ENCODE measurements around the gene PALMD. TPM values are rescaled to one million over a fixed set of nuclear protein-coding genes. Genes with fewer than 3 reads are reported as not detected.

The PALMD gene
- total RNA-seq, 5 donors from 2014 or later (not counting 1 experiment from before 2014, with no cell fraction given), result 0.15 TPM; not detected in 4

GRCh38 chr1:99672530-99673213 lies 26.8 kb downstream of the PALMD start:
- Mint-ChIP-seq H3K9me3 (no peaks in the 10 kb centered on the region), H3K27me3 (peaks cover 17 to 47% of the 10 kb centered on the region in 2 donors), H3K36me3 (no peaks in the 10 kb centered on the region), H3K4me1 (no peaks in the 10 kb centered on the region), H3K4me3 (no peak overlapping the region), H3K27ac (no peak overlapping the region)
- no peaks in the 10 kb centered on the region for H3K4me1 ChIP-seq (ENCODE audit: control insufficient read depth in 1 of 2, extremely low read depth in 1 of 2, insufficient read depth in 2 of 2, low read length in 2 of 2)
- H3K9me3 ChIP-seq, result no peaks in the 10 kb centered on the region
- WGBS (ENCODE audit: insufficient coverage), result 63% methylated on average over 1 of the region's 6 CpGs
- DNase-seq (no peak), ATAC-seq (replicated peaks in 1 of 4) (no peak)
- H3K36me3 ChIP-seq (ENCODE audit: control insufficient read depth in 2 of 2, extremely low read depth in 1 of 2, insufficient read depth in 1 of 2, low read length in 1 of 2), result no peaks in the 10 kb centered on the region
- ChIA-PET CTCF (no interaction called here), POLR2A (interaction anchor here in 1 of 2 donors (0.8 kb wide), 1 partner anchor 1762 kb away, joined by 3 read pairs; no protein-coding TSS in a partner anchor)
- peaks cover 0 to 3% of the 10 kb centered on the region in 2 experiments for H3K27me3 ChIP-seq (replicated peaks in 1 of 2; ENCODE audit: control insufficient read depth in 2 of 2, extremely low read depth in 1 of 2, insufficient read depth in 2 of 2, low read length in 1 of 2)
- H3K4me3 ChIP-seq (ENCODE audit: control insufficient read depth in 1 of 2, extremely low read depth in 1 of 2, low read length in 1 of 2), result no peak overlapping the region
- H3K27ac ChIP-seq (ENCODE audit: low read length), result no peak overlapping the region

- ATAC-seq (replicated peaks in 1 of 4) (no peak), DNase-seq (no peak)
- H3K9me3 Mint-ChIP-seq, result no peaks in the 10 kb centered on the region
- Histone ChIP-seq H3K9me3 (no peaks in the 10 kb centered on the region), H3K4me3 (ENCODE audit: control insufficient read depth in 1 of 2, extremely low read depth in 1 of 2, low read length in 1 of 2) (no peak overlapping the region), H3K27ac (ENCODE audit: low read length) (no peak overlapping the region), H3K36me3 (ENCODE audit: control insufficient read depth in 2 of 2, extremely low read depth in 1 of 2, insufficient read depth in 1 of 2, low read length in 1 of 2) (no peaks in the 10 kb centered on the region), H3K4me1 (ENCODE audit: control insufficient read depth in 1 of 2, extremely low read depth in 1 of 2, insufficient read depth in 2 of 2, low read length in 2 of 2) (no peaks in the 10 kb centered on the region), H3K27me3 (replicated peaks in 1 of 2; ENCODE audit: control insufficient read depth in 2 of 2, extremely low read depth in 1 of 2, insufficient read depth in 2 of 2, low read length in 1 of 2) (no peaks in the 10 kb centered on the region)
- no peaks in the 10 kb centered on the region for H3K4me1 Mint-ChIP-seq
- ChIA-PET CTCF (no interaction called here), POLR2A (no interaction called here)
- H3K36me3 Mint-ChIP-seq, result no peaks in the 10 kb centered on the region
- H3K4me3 Mint-ChIP-seq, result no peak overlapping the region
- H3K27ac Mint-ChIP-seq, result no peak overlapping the region
- WGBS (ENCODE audit: insufficient coverage), result 90% methylated on average over 2 of the region's 5 CpGs
- H3K27me3 Mint-ChIP-seq, result peaks cover 17 to 46% of the 10 kb centered on the region in 2 donors
Observed at GRCh38 chr1:99673315-99673714, 27.4 kb downstream of the PALMD start.

- no peaks in the 10 kb centered on the region for H3K4me1 Mint-ChIP-seq
- no peaks in the 10 kb centered on the region for H3K27me3 ChIP-seq (replicated peaks in 1 of 2; ENCODE audit: control insufficient read depth in 2 of 2, extremely low read depth in 1 of 2, insufficient read depth in 2 of 2, low read length in 1 of 2)
- no peak for ATAC-seq (replicated peaks in 1 of 4)
- no peak overlapping the region for H3K27ac ChIP-seq (ENCODE audit: low read length)
- no peaks in the 10 kb centered on the region for H3K9me3 Mint-ChIP-seq
- ChIA-PET POLR2A (no interaction called here), CTCF (interaction anchor here in 1 of 2 donors (0.9 kb wide), 1 partner anchor 16 kb away, joined by 3 read pairs; no protein-coding TSS in a partner anchor)
- no peaks in the 10 kb centered on the region for H3K4me1 ChIP-seq (ENCODE audit: control insufficient read depth in 1 of 2, extremely low read depth in 1 of 2, insufficient read depth in 2 of 2, low read length in 2 of 2)
- WGBS (ENCODE audit: insufficient coverage), result no CpG with 5 or more reads among the region's 6 CpGs
- no peaks in the 10 kb centered on the region for H3K9me3 ChIP-seq
- H3K36me3 ChIP-seq (ENCODE audit: control insufficient read depth in 2 of 2, extremely low read depth in 1 of 2, insufficient read depth in 1 of 2, low read length in 1 of 2), result no peaks in the 10 kb centered on the region
- H3K36me3 Mint-ChIP-seq, result no peaks in the 10 kb centered on the region
- no peak overlapping the region for H3K4me3 ChIP-seq (ENCODE audit: control insufficient read depth in 1 of 2, extremely low read depth in 1 of 2, low read length in 1 of 2)
- no peak overlapping the region for H3K27ac Mint-ChIP-seq
- no peak overlapping the region for H3K4me3 Mint-ChIP-seq
- H3K27me3 Mint-ChIP-seq, result peaks cover 16 to 41% of the 10 kb centered on the region in 2 donors
- no peak for DNase-seq
Observed at GRCh38 chr1:99674115-99675064, 28.5 kb downstream of the PALMD start.

GRCh38 chr1:99675292-99675691 lies 29.4 kb downstream of the PALMD start:
- CTCF ChIA-PET, result no interaction called here
- no peak for DNase-seq
- H3K4me3 ChIP-seq (ENCODE audit: control insufficient read depth in 1 of 2, extremely low read depth in 1 of 2, low read length in 1 of 2), result no peak overlapping the region
- H3K36me3 ChIP-seq (ENCODE audit: control insufficient read depth in 2 of 2, extremely low read depth in 1 of 2, insufficient read depth in 1 of 2, low read length in 1 of 2), result no peaks in the 10 kb centered on the region
- no peaks in the 10 kb centered on the region for H3K4me1 ChIP-seq (ENCODE audit: control insufficient read depth in 1 of 2, extremely low read depth in 1 of 2, insufficient read depth in 2 of 2, low read length in 2 of 2)
- Mint-ChIP-seq H3K36me3 (no peaks in the 10 kb centered on the region), H3K4me3 (no peak overlapping the region), H3K4me1 (no peaks in the 10 kb centered on the region), H3K9me3 (no peaks in the 10 kb centered on the region), H3K27ac (no peak overlapping the region), H3K27me3 (peaks cover 14 to 33% of the 10 kb centered on the region in 2 donors)
- ATAC-seq (replicated peaks in 1 of 4), result no peak
- no peaks in the 10 kb centered on the region for H3K9me3 ChIP-seq
- no peaks in the 10 kb centered on the region for H3K27me3 ChIP-seq (replicated peaks in 1 of 2; ENCODE audit: control insufficient read depth in 2 of 2, extremely low read depth in 1 of 2, insufficient read depth in 2 of 2, low read length in 1 of 2)
- POLR2A ChIA-PET, result no interaction called here
- no peak overlapping the region for H3K27ac ChIP-seq (ENCODE audit: low read length)

- DNase-seq (no peak), ATAC-seq (replicated peaks in 1 of 4) (no peak)
- Mint-ChIP-seq H3K9me3 (no peaks in the 10 kb centered on the region), H3K27ac (no peak overlapping the region), H3K36me3 (no peaks in the 10 kb centered on the region), H3K4me3 (no peak overlapping the region), H3K27me3 (peaks cover 14 to 33% of the 10 kb centered on the region in 2 donors), H3K4me1 (no peaks in the 10 kb centered on the region)
- no peaks in the 10 kb centered on the region for H3K9me3 ChIP-seq
- no peaks in the 10 kb centered on the region for H3K36me3 ChIP-seq (ENCODE audit: control insufficient read depth in 2 of 2, extremely low read depth in 1 of 2, insufficient read depth in 1 of 2, low read length in 1 of 2)
- WGBS (ENCODE audit: insufficient coverage), result no CpG with 5 or more reads among the region's 1 CpG
- H3K4me1 ChIP-seq (ENCODE audit: control insufficient read depth in 1 of 2, extremely low read depth in 1 of 2, insufficient read depth in 2 of 2, low read length in 2 of 2), result no peaks in the 10 kb centered on the region
- ChIA-PET POLR2A (no interaction called here), CTCF (no interaction called here)
- no peak overlapping the region for H3K27ac ChIP-seq (ENCODE audit: low read length)
- no peaks in the 10 kb centered on the region for H3K27me3 ChIP-seq (replicated peaks in 1 of 2; ENCODE audit: control insufficient read depth in 2 of 2, extremely low read depth in 1 of 2, insufficient read depth in 2 of 2, low read length in 1 of 2)
- no peak overlapping the region for H3K4me3 ChIP-seq (ENCODE audit: control insufficient read depth in 1 of 2, extremely low read depth in 1 of 2, low read length in 1 of 2)
Observed at GRCh38 chr1:99675994-99676393, 30.1 kb downstream of the PALMD start.

GRCh38 chr1:99676876-99677275 lies 31.0 kb downstream of the PALMD start:
- Histone ChIP-seq H3K4me3 (ENCODE audit: control insufficient read depth in 1 of 2, extremely low read depth in 1 of 2, low read length in 1 of 2) (no peak overlapping the region), H3K9me3 (no peaks in the 10 kb centered on the region), H3K27ac (ENCODE audit: low read length) (no peak overlapping the region), H3K36me3 (ENCODE audit: control insufficient read depth in 2 of 2, extremely low read depth in 1 of 2, insufficient read depth in 1 of 2, low read length in 1 of 2) (no peaks in the 10 kb centered on the region), H3K27me3 (replicated peaks in 1 of 2; ENCODE audit: control insufficient read depth in 2 of 2, extremely low read depth in 1 of 2, insufficient read depth in 2 of 2, low read length in 1 of 2) (no peaks in the 10 kb centered on the region), H3K4me1 (ENCODE audit: control insufficient read depth in 1 of 2, extremely low read depth in 1 of 2, insufficient read depth in 2 of 2, low read length in 2 of 2) (no peaks in the 10 kb centered on the region)
- Mint-ChIP-seq H3K4me1 (no peaks in the 10 kb centered on the region), H3K36me3 (no peaks in the 10 kb centered on the region), H3K27me3 (peaks cover 14 to 33% of the 10 kb centered on the region in 2 donors), H3K4me3 (no peak overlapping the region), H3K27ac (no peak overlapping the region), H3K9me3 (no peaks in the 10 kb centered on the region)
- CTCF ChIA-PET, result no interaction called here
- POLR2A ChIA-PET, result interaction anchor here in 1 of 2 donors (0.6 kb wide), 1 partner anchor 127 kb away, joined by 3 read pairs; no protein-coding TSS in a partner anchor
- DNase-seq (no peak), ATAC-seq (replicated peaks in 1 of 4) (no peak)

All from T-cell (primary cell).